Rectal smooth muscle tissue (tissue), 1 donor: ENCODE measurements around the gene CAMTA1.

Experiments
- H3K27ac ChIP-seq: one replicate; pipeline ENCODE4 v1.7.0; 2013; ENCODE audit warnings: low read depth, low read length, inconsistent platforms
- H3K27me3 ChIP-seq: one replicate; pipeline ENCODE4 v1.7.0; 2013; ENCODE audit warnings: low read length; ENCODE audit not compliant: control insufficient read depth, insufficient read depth
- H3K36me3 ChIP-seq: one replicate; pipeline ENCODE4 v1.7.0; 2013; ENCODE audit warnings: low read length; ENCODE audit not compliant: control insufficient read depth, insufficient read depth
- H3K4me1 ChIP-seq: one replicate; pipeline ENCODE4 v1.7.0; 2013; ENCODE audit warnings: low read length; ENCODE audit not compliant: control insufficient read depth, insufficient read depth
- H3K4me3 ChIP-seq: one replicate; pipeline ENCODE4 v1.7.0; 2013; ENCODE audit warnings: low read length
- H3K9ac ChIP-seq: one replicate; pipeline ENCODE4 v1.7.0; 2013; ENCODE audit warnings: low read length

The CAMTA1 gene

DNA sequence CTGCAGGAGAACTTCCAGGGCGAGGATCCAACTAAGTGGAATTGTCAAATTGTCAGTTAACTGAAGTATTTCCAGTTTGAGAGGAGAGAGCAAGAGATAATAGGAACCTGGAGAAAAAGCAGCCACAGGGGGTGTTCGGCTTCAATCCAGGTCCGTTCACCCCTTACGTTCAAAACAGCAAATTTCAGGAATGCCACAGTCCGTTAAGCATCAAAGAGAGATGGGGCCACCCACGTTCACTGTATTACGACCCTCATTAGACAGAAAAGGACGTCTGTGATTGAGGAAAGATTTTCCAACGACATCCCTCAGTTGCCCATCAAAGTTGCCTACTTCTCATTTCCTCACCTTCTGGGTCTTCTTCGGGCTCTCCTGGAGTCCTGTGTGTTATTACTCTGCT lies 563.3 kb downstream of the CAMTA1 start:
- no peaks in the 10 kb centered on the region for H3K4me1 ChIP-seq
- no peaks in the 10 kb centered on the region for H3K27me3 ChIP-seq
- H3K27ac ChIP-seq = no peak overlapping the region
- H3K9ac ChIP-seq = no peak overlapping the region
- no peak overlapping the region for H3K4me3 ChIP-seq
- H3K36me3 ChIP-seq = no peaks in the 10 kb centered on the region

- no peak overlapping the region for H3K27ac ChIP-seq
- no peaks in the 10 kb centered on the region for H3K27me3 ChIP-seq
- H3K4me3 ChIP-seq = no peak overlapping the region
- H3K4me1 ChIP-seq = no peaks in the 10 kb centered on the region
- no peaks in the 10 kb centered on the region for H3K36me3 ChIP-seq
- H3K9ac ChIP-seq = no peak overlapping the region
Observed at GRCh38 chr1:7350804-7351203, 565.5 kb downstream of the CAMTA1 start.

- H3K27ac ChIP-seq = no peak overlapping the region
- no peaks in the 10 kb centered on the region for H3K36me3 ChIP-seq
- H3K9ac ChIP-seq = no peak overlapping the region
- no peaks in the 10 kb centered on the region for H3K4me1 ChIP-seq
- no peaks in the 10 kb centered on the region for H3K27me3 ChIP-seq
- H3K4me3 ChIP-seq = no peak overlapping the region
Observed at GRCh38 chr1:7351649-7352048, 566.4 kb downstream of the CAMTA1 start.

- Histone ChIP-seq H3K4me3 (no peak overlapping the region), H3K4me1 (no peaks in the 10 kb centered on the region), H3K27ac (no peak overlapping the region), H3K9ac (no peak overlapping the region), H3K27me3 (no peaks in the 10 kb centered on the region), H3K36me3 (no peaks in the 10 kb centered on the region)
Observed at GRCh38 chr1:7352364-7352763, 567.1 kb downstream of the CAMTA1 start.

GRCh38 chr1:7352974-7353373 lies 567.7 kb downstream of the CAMTA1 start:
- Histone ChIP-seq H3K27me3 (no peaks in the 10 kb centered on the region), H3K27ac (no peak overlapping the region), H3K9ac (no peak overlapping the region), H3K4me3 (no peak overlapping the region), H3K4me1 (no peaks in the 10 kb centered on the region), H3K36me3 (no peaks in the 10 kb centered on the region)

GRCh38 chr1:7355646-7356045 lies 570.4 kb downstream of the CAMTA1 start:
- Histone ChIP-seq H3K27me3 (no peaks in the 10 kb centered on the region), H3K4me3 (no peak overlapping the region), H3K4me1 (no peaks in the 10 kb centered on the region), H3K36me3 (no peaks in the 10 kb centered on the region), H3K27ac (no peak overlapping the region), H3K9ac (no peak overlapping the region)

GRCh38 chr1:7356079-7356478 lies 570.8 kb downstream of the CAMTA1 start:
- no peaks in the 10 kb centered on the region for H3K4me1 ChIP-seq
- no peak overlapping the region for H3K4me3 ChIP-seq
- no peak overlapping the region for H3K9ac ChIP-seq
- H3K27me3 ChIP-seq = no peaks in the 10 kb centered on the region
- H3K36me3 ChIP-seq = no peaks in the 10 kb centered on the region
- no peak overlapping the region for H3K27ac ChIP-seq

- Histone ChIP-seq H3K4me3 (no peak overlapping the region), H3K4me1 (no peaks in the 10 kb centered on the region), H3K36me3 (no peaks in the 10 kb centered on the region), H3K9ac (no peak overlapping the region), H3K27me3 (no peaks in the 10 kb centered on the region), H3K27ac (no peak overlapping the region)
Observed at GRCh38 chr1:7358425-7358824, 573.2 kb downstream of the CAMTA1 start.

DNA sequence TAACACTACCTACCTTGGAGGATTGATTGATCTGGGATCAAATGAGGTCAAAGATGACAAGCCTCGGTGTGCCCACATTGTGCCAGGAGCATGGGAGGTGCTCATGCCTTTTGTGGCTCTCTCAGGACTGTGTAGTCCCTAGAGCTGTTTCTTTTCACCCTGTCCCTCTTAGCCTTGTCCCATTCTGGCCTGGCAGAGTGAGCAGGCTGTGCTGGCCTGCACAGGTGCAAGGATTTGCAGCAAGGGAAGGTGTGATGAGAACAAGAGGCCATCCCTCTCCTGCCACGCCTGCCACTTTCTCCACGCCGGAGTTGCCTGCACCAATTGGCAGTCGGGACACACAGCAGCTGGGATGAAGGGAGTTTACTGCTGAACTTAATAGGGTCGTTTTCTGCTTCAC lies 575.3 kb downstream of the CAMTA1 start:
- Histone ChIP-seq H3K27me3 (no peaks in the 10 kb centered on the region), H3K27ac (no peak overlapping the region), H3K4me3 (no peak overlapping the region), H3K36me3 (no peaks in the 10 kb centered on the region), H3K4me1 (no peaks in the 10 kb centered on the region), H3K9ac (no peak overlapping the region)

DNA sequence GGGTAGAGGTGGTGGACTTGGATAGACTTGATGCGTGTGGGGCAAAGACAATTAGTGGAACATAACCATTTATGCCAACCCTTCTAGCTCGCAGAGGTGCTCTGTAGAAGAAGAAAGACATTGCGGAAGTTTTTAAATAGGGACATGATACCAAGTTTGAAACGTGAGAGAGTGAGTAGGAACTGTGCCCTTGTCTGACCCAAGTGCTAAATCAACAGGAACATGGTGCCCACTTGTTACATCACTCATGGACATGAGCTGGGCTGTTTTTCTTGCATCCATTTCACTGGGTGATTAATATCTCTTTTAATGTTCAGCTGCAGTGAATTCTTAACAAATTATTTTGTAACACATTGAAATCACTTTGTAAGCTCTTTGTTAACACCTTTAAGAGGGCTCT lies 577.7 kb downstream of the CAMTA1 start:
- Histone ChIP-seq H3K4me1 (no peaks in the 10 kb centered on the region), H3K9ac (no peak overlapping the region), H3K4me3 (no peak overlapping the region), H3K36me3 (no peaks in the 10 kb centered on the region), H3K27ac (no peak overlapping the region), H3K27me3 (no peaks in the 10 kb centered on the region)

- Histone ChIP-seq H3K4me3 (no peak overlapping the region), H3K36me3 (no peaks in the 10 kb centered on the region), H3K9ac (no peak overlapping the region), H3K27me3 (no peaks in the 10 kb centered on the region), H3K27ac (no peak overlapping the region), H3K4me1 (no peaks in the 10 kb centered on the region)
Observed at GRCh38 chr1:7363450-7363849, 578.2 kb downstream of the CAMTA1 start.

DNA sequence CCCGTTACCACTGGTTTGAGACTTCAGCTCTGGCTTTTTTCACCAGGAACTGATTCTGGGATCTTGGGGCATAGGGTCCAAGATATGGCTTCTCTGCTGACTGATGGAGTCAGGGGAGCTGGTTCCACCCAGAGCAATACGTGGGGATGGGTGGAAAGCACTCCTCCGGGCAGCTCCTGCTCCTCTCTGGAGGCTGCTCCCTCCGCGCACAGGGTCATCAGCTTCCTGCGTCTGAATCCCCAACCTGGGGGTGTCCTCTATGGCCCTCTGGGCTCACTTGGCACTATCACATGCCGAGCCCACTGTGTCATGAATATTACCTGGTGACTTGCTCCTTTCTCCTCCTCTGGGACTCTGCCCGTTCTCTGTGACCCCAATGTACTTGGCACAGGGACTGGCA lies 580.5 kb downstream of the CAMTA1 start:
- Histone ChIP-seq H3K9ac (no peak overlapping the region), H3K4me3 (no peak overlapping the region), H3K4me1 (no peaks in the 10 kb centered on the region), H3K27ac (no peak overlapping the region), H3K36me3 (no peaks in the 10 kb centered on the region), H3K27me3 (no peaks in the 10 kb centered on the region)

DNA sequence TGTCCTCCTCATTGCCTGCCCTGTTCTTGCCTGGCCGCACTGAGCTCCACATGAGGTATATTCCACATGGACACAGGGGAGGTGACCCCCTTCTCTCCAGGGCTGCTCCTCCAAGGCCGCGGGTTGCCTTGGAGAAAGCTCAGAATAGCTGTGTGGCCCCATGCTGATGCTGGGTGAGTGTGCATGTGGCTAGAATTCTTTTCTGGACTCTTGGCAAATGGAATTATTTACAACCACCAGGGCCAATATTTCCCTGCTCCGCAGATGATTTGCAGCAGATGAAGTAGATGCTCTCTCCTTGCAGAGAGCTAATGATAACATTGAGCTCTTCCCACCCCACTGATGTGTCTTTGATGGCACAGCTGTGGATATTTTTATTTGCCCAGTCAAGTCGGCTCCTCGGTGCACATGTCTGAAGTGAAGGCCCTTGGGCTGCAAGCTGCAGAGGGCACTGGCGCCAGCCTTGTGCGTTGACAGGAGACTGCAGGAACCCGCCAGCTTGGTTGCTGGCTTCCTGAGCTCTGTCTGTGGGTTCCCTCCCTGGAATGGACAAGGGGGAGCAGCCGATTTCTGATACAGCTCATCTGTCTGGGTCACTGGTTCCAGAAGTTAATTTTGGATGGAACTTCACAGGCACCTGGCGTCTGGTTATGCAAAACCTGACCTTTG lies 581.2 kb downstream of the CAMTA1 start:
- Histone ChIP-seq H3K4me1 (no peaks in the 10 kb centered on the region), H3K9ac (no peak overlapping the region), H3K27me3 (no peaks in the 10 kb centered on the region), H3K27ac (no peak overlapping the region), H3K36me3 (no peaks in the 10 kb centered on the region), H3K4me3 (no peak overlapping the region)
